ENCODE data around the gene TNRC6B.
"Not testable (repeated sequence)": the region's sequence is repeated elsewhere in the genome, so short reads cannot be mapped to it uniquely, and the experiment has no call there.

The TNRC6B gene

GRCh38 chr22:40376149-40376548 lies 198.4 kb downstream of the TNRC6B start:
- no peak for DNase-seq

GRCh38 chr22:40377931-40378330 lies 200.2 kb downstream of the TNRC6B start:
- no peak for DNase-seq

GRCh38 chr22:40378448-40378847 lies 200.7 kb downstream of the TNRC6B start:
- DNase-seq = not testable (repeated sequence)

- no peak for DNase-seq
These were observed 203.7 kb downstream of the TNRC6B start for GRCh38 chr22:40381461-40381860.

- no peak for DNase-seq
These were observed 206.2 kb downstream of the TNRC6B start for GRCh38 chr22:40383905-40384304.

DNA sequence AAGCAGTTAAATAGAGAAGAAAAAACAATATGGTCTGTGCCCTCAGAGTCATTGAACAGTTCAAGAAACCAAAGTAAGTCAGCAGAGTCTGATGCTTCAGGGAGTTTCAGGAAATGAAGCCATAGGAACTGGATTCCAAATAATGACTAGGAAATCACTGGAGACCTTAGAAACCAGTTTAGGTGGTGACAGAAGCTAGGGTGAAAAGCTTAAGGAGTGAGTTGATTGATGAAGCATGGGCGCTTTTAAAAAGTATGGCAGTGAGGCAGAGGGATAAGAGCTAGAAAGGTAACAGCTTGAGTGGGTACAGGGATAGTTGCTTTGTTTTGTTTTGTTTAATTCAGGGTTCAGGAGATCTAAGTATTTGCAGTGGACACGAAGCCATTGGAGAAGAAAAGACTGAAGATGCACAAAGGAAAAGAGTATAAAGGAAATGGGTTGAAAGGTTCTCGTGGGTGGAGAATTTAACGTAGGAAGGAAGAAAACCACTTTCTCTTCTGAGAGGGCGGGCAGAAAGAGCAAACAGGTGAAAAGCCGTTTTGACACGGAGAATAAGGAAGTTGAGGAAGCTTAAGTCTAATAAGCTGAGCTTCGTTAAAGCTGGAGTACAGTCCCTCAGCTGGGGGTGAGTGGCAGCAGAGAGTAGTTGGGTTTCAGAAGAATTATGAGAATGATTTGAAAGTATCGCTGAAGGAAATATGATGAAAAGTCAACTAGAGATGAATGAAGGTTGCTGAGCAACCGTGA lies 207.5 kb downstream of the TNRC6B start:
- DNase-seq = no peak
